Measurements from ENCODE around the gene SLC9B2.
A peak's percentile ranks its signal among the peaks of the same experiment; 100 is the strongest.
"Not testable (repeated sequence)": the region's sequence is repeated elsewhere in the genome, so short reads cannot be mapped to it uniquely, and the experiment has no call there.

SLC9B2 gene

GRCh38 chr4:103012551-103012950, 64.0 kb downstream of the SLC9B2 start:
- DNase-seq: no peak

GRCh38 chr4:103012060-103012459, 64.5 kb downstream of the SLC9B2 start:
- DNase-seq: no peak

GRCh38 chr4:103011378-103012025, 65.1 kb downstream of the SLC9B2 start:
- DNase-seq: no peak

- no peak for DNase-seq
Measured at GRCh38 chr4:103010804-103011203, 65.8 kb downstream of the SLC9B2 start.

GRCh38 chr4:103008875-103009729, 67.5 kb downstream of the SLC9B2 start:
- DNase-seq: peak; percentile 37

GRCh38 chr4:103002551-103002950, 74.0 kb downstream of the SLC9B2 start:
- no peak for DNase-seq

- DNase-seq: no peak
Measured at GRCh38 chr4:102994803-102995202, 81.8 kb downstream of the SLC9B2 start.

GRCh38 chr4:102993985-102994384, 82.6 kb downstream of the SLC9B2 start:
- not testable (repeated sequence) for DNase-seq

- DNase-seq: no peak
Measured at GRCh38 chr4:102988429-102989020, 88.0 kb downstream of the SLC9B2 start.

GRCh38 chr4:102981005-102981404, 95.6 kb downstream of the SLC9B2 start:
- no peak for DNase-seq
